Thyroid gland (tissue), 4 donors: Measurements from ENCODE around the gene LCN12.

ENCODE experiments used
- CTCF ChIP-seq, 6 experiments: fragments of 200-600 bp in 3 of 6; fragments of 450-650 bp in 3 of 6; sonication (generic) in 3 of 6; IDR thresholded peaks; one replicate each; pipeline ENCODE4 v1.5.1; 2016 to 2019; ENCODE audit warnings: antibody characterized with exemption in 6 of 6, mild to moderate bottlenecking in 2 of 6, inconsistent platforms in 1 of 6, moderate library complexity in 1 of 6
- POLR2A ChIP-seq, 2 donors: fragments of 450-650 bp; IDR thresholded peaks; one replicate each; pipeline ENCODE4 v1.6.1; 2017; ENCODE audit warnings: antibody characterized with exemption in 2 of 2, mild to moderate bottlenecking in 2 of 2, moderate library complexity in 1 of 2

GRCh38 chr9:136906266-136906665, 45.8 kb upstream of the LCN12 start:
- no peak for TF ChIP-seq CTCF (IDR thresholded peaks at IDR 0.05)
- no peak for TF ChIP-seq POLR2A (IDR thresholded peaks at IDR 0.05)
